IPS-18c (cell line): ENCODE measurements around the gene ADAMTS17.

Source experiments
- H3K4me3 ChIP-seq: 2 replicates; pipeline ENCODE4 v1.7.0; 2013; ENCODE audit warnings: low read depth, mild to moderate bottlenecking, low read length, moderate library complexity; ENCODE audit not compliant: insufficient read depth
- H3K9me3 ChIP-seq: one replicate; pipeline ENCODE4 v1.6.1; 2013; ENCODE audit warnings: mild to moderate bottlenecking, low read length, moderate library complexity; ENCODE audit not compliant: control insufficient read depth, insufficient read depth

The ADAMTS17 gene

DNA sequence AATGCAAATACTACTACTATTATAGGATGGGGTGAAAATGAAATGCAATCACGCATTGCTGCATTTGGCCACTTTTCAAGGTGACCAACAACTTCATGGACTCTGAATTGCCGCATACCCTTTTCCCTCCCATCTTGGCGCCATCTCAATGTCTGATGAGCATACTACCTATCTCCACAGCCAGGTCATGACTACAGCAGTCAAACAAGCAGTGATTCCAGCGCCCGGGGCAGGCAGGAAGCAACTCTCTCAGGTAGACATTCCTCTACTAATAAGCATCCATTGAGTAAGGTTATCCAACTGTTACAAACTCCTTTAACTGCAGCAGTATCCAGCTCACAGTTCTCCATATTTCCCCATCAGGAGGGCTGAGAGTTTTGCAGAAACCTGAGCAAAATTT, 155.4 kb downstream of the ADAMTS17 start:
- Histone ChIP-seq H3K4me3 (no peak overlapping the region), H3K9me3 (no peaks in the 10 kb centered on the region)

DNA sequence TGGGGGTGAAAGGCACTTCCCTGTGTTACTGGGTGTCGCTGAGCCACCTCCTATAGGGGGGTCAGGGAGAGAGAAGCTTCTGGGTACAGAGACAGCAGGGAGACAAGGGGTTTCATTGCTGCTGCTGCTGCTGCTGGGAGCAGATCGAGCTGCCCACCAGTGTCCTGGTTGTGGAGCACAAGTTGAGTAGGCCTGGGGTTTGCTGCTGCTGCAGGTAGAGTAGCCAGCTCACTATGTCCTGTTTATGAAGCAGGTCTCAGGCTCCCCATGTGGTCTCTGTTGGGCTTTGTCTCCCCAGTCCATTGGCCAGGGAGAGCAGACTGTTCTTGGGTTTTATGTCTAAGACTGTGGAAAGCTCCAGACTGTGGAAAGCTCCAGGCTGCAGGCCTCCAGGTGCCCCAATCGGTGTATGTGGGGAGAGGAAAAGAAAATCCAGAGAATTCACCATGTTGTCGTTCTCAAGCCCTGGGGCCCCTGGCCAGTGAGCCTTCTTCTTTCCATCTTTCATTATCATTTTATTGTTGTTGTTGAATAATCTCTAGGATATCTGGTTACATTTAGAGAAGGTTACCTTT, 157.8 kb downstream of the ADAMTS17 start:
- H3K4me3 ChIP-seq = no peak overlapping the region
- H3K9me3 ChIP-seq = no peaks in the 10 kb centered on the region

- no peak overlapping the region for H3K4me3 ChIP-seq
- H3K9me3 ChIP-seq = no peaks in the 10 kb centered on the region
Observed at GRCh38 chr15:100180921-100181320, 160.9 kb downstream of the ADAMTS17 start.

GRCh38 chr15:100175406-100176114, 166.2 kb downstream of the ADAMTS17 start:
- peaks cover 13% of the 10 kb centered on the region for H3K9me3 ChIP-seq
- no peak overlapping the region for H3K4me3 ChIP-seq

DNA sequence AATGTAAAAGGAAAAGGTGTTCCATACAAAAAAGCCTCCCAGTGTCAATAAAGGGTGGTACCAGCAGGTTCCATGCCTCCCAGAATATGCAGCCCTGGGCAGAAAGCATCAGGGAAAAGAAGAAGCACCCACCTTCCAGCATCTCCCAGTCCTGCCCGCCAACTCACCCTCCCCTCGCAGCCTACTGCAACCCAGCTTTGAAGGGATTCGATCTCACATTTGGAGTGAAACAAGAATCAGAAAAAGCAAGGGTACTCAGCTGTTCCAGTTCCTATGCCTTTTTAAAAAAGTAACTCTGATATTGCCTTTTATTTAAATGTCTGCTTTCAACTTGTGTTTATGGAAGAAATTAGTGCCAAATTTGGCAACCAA, 166.9 kb downstream of the ADAMTS17 start:
- peaks cover 13% of the 10 kb centered on the region for H3K9me3 ChIP-seq

GRCh38 chr15:100174159-100174903, 167.4 kb downstream of the ADAMTS17 start:
- H3K4me3 ChIP-seq = no peak overlapping the region
- peaks cover 13% of the 10 kb centered on the region for H3K9me3 ChIP-seq

More for the DNA sequence above, 166.9 kb downstream of the ADAMTS17 start:
- no peak overlapping the region for H3K4me3 ChIP-seq

- Histone ChIP-seq H3K4me3 (no peak overlapping the region), H3K9me3 (peaks cover 13% of the 10 kb centered on the region)
Observed at GRCh38 chr15:100172356-100173024, 169.3 kb downstream of the ADAMTS17 start.

DNA sequence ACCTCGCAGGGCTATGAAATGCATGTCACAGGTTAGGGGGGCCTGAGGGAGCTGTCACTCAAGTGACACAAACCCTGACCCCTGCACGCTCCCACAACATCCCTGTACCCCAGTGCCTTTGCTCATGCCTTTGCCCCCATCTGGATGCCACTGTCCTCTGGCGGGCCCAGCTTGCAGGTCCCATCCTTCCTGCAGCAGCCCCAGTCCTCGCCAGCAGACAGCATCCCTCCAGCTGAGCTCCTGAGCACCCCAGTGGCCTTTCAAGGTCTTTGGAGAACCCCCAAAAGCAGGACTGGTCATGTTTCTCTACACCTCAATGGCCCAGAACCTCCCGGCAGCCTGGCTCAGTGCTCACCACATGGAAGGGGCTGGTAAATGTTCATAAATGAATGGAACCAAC, 170.4 kb downstream of the ADAMTS17 start:
- H3K9me3 ChIP-seq = peaks cover 13% of the 10 kb centered on the region
- no peak overlapping the region for H3K4me3 ChIP-seq

DNA sequence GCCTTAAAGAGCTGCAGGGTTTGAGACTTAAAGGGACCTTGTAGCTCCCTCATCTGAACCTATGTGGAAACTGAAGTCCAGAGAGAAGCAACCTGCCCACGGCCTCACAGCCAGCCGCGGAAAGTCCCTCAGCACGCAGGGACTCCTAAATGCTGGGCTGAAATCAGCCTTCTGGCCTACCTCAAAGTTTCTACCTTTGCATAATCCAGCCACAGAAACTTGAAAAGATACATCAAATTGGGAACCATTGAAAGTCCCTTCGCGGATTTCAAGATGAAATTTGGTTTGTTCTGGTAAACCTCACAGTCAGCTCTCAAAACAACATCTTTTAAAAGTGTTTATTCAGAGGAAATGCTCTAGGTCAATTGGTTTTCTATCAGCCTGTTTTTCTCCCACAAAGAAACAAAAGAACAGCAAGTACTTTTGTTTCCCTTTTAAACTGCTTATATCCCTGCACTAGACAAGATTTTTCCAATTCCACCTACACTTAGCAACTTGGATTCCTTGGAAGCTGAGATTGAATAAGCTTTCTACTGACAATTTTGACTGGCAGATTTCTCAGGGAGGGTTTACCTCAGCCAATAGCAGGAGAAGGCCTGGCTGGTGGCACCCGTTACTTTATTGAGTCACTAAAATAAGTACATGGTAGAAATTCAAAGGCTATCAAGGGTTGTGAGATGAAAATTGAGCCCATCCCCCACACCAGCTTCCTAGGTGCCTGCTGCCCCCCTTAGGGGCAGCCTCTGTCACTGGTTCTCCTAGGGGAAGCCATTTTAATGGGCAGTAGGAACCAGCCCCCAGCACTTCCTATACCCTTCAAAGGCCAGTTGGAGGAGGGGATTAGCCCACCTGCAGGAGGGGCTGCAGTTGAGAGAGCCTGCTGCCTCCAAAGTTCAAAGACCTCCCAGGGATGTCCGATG, 171.2 kb downstream of the ADAMTS17 start:
- no peak overlapping the region for H3K4me3 ChIP-seq
- H3K9me3 ChIP-seq = peaks cover 13% of the 10 kb centered on the region

DNA sequence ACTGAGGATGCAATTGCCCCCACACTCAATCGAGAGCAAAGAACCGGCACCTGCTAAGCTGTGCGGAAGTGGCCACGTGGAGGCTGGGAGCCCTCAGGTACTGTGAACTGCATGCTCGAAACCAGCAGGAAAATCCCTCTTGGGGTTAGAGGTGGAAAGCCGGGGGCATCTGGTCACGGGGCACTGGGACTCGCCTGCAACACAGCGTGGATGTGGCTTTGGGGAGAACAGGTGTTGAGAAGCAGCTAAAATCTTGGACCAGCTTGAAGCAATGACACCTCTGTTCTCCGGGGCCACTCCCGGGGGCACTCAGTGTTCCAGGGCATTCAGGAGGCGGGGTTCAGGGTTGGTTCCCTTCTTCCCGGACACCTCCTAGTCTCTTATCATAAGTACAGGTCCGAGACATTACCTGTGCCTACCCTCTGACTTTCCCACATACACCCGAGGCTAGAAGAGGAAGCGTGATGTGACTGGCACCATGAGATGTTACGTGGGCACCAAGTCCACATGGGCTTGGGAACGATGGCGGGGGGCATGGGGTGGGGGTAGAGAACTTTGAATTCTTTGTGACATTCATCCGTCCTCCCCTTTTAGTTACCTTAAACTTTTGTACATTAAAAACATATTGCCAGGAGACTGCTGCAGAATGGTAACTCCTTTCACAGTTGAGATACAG, 172.0 kb downstream of the ADAMTS17 start:
- Histone ChIP-seq H3K4me3 (no peak overlapping the region), H3K9me3 (peaks cover 13% of the 10 kb centered on the region)

DNA sequence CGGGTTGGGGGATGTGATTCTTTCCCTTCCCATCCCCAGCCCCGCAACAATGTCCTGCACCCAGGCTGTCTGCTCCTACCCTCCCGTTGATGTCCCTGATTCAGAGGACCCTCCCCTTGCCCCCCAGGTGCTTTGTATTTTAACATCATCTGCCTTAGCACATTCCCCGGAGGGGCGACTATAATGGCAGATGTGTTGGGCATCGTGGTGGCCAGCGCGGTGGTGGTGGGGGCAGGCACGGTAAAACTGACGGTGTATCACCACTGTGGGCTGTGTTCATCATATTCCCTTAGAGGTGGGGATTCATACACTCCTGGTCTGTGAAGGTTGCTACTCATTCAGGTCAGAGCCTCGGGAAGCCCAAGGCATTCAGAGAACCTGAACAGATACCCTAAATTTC, 173.0 kb downstream of the ADAMTS17 start:
- H3K4me3 ChIP-seq = no peak overlapping the region
- H3K9me3 ChIP-seq = peaks cover 13% of the 10 kb centered on the region

DNA sequence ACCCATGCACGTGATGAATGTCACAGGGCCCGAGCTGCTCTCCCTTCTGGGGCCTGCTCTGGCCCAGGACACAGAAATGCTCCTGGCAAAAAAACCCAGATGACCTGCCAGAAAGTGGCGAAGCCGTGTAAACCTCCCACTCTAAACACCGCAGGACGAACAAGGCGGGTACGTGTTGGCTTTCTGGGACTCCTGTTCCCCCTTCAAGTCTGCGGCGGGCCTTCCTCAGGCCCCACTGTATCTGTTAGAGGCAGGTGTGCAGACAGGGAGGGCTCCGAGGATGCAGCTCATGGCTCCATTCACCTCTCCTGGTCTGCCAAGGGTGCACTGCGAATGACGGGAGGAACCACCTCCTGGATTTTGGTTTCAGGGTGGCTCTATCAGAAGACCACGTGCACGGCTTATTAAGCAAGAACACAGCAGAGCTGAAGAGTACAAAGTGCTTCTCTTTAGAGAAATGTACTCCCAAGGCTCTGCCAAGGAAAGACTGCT, 173.8 kb downstream of the ADAMTS17 start:
- Histone ChIP-seq H3K4me3 (no peak overlapping the region), H3K9me3 (peaks cover 7% of the 10 kb centered on the region)

GRCh38 chr15:100166313-100166712, 175.5 kb downstream of the ADAMTS17 start:
- Histone ChIP-seq H3K9me3 (peaks cover under 1% of the 10 kb centered on the region), H3K4me3 (no peak overlapping the region)

- Histone ChIP-seq H3K4me3 (no peak overlapping the region), H3K9me3 (no peaks in the 10 kb centered on the region)
Observed at GRCh38 chr15:100163961-100164360, 177.8 kb downstream of the ADAMTS17 start.

- H3K4me3 ChIP-seq = no peak overlapping the region
Observed at GRCh38 chr15:100160953-100161352, 180.8 kb downstream of the ADAMTS17 start.

DNA sequence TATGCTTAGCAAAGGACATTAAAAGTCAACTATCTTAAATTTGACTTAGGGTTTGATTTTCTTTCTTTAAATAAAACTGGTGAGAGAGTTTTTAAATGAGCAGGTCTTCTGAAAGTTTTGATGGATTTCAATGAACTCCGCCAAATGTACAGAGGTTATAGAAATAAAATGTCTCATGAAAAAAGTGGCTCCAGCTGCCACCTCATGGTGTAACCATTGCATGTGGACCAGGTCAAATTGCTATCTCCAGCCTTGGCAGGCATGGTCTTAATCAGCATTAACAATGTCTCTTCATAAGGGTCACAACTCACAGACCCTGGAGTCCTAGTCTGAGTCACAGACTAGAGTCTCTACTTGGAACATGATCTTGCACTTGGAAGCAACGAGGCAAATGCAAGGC, 182.3 kb downstream of the ADAMTS17 start:
- Histone ChIP-seq H3K9me3 (no peaks in the 10 kb centered on the region), H3K4me3 (no peak overlapping the region)

More at GRCh38 chr15:100160953-100161352, 180.8 kb downstream of the ADAMTS17 start:
- H3K9me3 ChIP-seq = no peaks in the 10 kb centered on the region
